Measurements from ENCODE around the gene SLC50A1. TPM values are rescaled to one million over a fixed set of nuclear protein-coding genes. Genes with fewer than 3 reads are reported as not detected.
A peak's percentile ranks its signal among the peaks of the same experiment; 100 is the strongest.

The SLC50A1 gene
- total and polyA plus RNA-seq, 2 of the 8 experiments (the other 6 are each of a cell fraction or from before 2014, with no cell fraction given): 36.5 to 90.8 TPM

DNA sequence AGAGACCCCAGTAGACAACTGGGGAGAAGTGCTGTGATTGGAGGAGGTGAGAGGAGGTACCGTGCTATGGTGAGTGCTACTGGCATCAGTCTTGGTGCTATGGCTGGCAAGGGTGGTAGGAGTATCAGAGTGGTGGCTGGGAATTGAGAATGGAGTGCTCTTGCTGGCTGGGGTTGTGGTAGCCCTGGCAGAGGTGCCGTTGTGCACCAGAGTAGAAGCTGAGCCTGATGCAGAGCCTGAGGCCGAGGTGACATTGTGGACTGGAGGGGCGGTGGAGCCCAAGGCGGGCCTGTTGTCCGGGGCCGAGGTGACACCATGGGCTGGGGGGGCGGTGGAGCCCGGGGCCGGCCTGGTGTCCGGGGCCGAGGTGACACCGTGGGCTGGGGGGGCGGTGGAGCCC, 52.6 kb downstream of the SLC50A1 start:
- peaks cover 0 to 10% (median 2%) of the 10 kb centered on the region in 4 experiments; a peak in 5 of 8 replicates for H3K36me3 ChIP-seq (ENCODE audit: control insufficient read depth in 2 of 4, insufficient read depth in 4 of 4, low read length in 3 of 4)
- no peak overlapping the region for H2AFZ ChIP-seq (ENCODE audit: low read length)
- no peaks in the 10 kb centered on the region for H3K79me2 ChIP-seq (ENCODE audit: control insufficient read depth in 1 of 2, insufficient read depth in 2 of 2, low read length in 2 of 2)
- H4K8ac ChIP-seq (ENCODE audit: extremely low read depth, insufficient read depth, low read length): no peak overlapping the region
- H3K4me3 ChIP-seq (ENCODE audit: extremely low read depth in 1 of 4, insufficient read depth in 2 of 4, low read depth in 3 of 4, low read length in 4 of 4): no peak overlapping the region
- H2BK12ac ChIP-seq (ENCODE audit: low read depth, low read length): 0 out of 2 replicates have a peak overlapping the region, but pooled peaks have one; percentile 9
- FAIRE-seq: no peak
- H2BK120ac ChIP-seq (replicated peaks; ENCODE audit: low read depth, low read length): no peak overlapping the region
- H4K91ac ChIP-seq (replicated peaks; ENCODE audit: insufficient read length, low read length): no peak overlapping the region
- H4K20me1 ChIP-seq (replicated peaks in 1 of 2; ENCODE audit: control insufficient read depth in 1 of 2, insufficient read depth in 2 of 2, low read length in 2 of 2): no peaks in the 10 kb centered on the region
- H3K23ac ChIP-seq (ENCODE audit: insufficient read length): no peak overlapping the region
- CTCF ChIA-PET (ENCODE audit: partially characterized antibody): interaction anchor here (0.8 to 6.1 kb wide), 3 partner anchors 11 to 66 kb away, joined by 3 to 38 read pairs (median 26); no protein-coding TSS in a partner anchor
- no peak overlapping the region for H3K4ac ChIP-seq (replicated peaks; ENCODE audit: insufficient read length, low read depth, low read length)
- no peak overlapping the region for H3K27ac ChIP-seq (ENCODE audit: low read depth, low read length)
- no peak overlapping the region for H2AK5ac ChIP-seq (ENCODE audit: low read depth, low read length)
- H3K18ac ChIP-seq (ENCODE audit: extremely low read depth, low read length): no peak overlapping the region
- H3K4me1 ChIP-seq (replicated peaks in 1 of 4; ENCODE audit: control insufficient read depth in 3 of 4, insufficient read depth in 4 of 4, low read length in 3 of 4): peaks cover 11 to 25% (median 17%) of the 10 kb centered on the region in 4 experiments
- H3K79me1 ChIP-seq (ENCODE audit: low read depth, low read length): no peaks in the 10 kb centered on the region
- no peak overlapping the region for H2BK15ac ChIP-seq (ENCODE audit: low read length)
- H3K14ac ChIP-seq (ENCODE audit: insufficient read length): no peak overlapping the region
- no peak overlapping the region for H3K56ac ChIP-seq (replicated peaks; ENCODE audit: insufficient read length, low read depth, low read length)
- DNase-seq (ENCODE audit: low read depth in 1 of 2, low spot score in 2 of 2): no peak
- H3K9ac ChIP-seq (replicated peaks in 1 of 4; ENCODE audit: extremely low read depth in 1 of 4, low read depth in 3 of 4, low read length in 3 of 4): no peak overlapping the region
- 96% methylated on average over 7 of the region's 14 CpGs; no CpG with 5 or more reads in 1 of the 2 experiments for WGBS, 2 experiments (ENCODE audit: extremely low coverage in 1 of 2, insufficient coverage in 1 of 2, insufficient read length in 1 of 2, insufficient replicate concordance in 2 of 2, low coverage in 1 of 2, low lambda C conversion rate in 2 of 2, missing lambda C conversion rate in 1 of 2)
- no peak overlapping the region for H2BK20ac ChIP-seq (ENCODE audit: low read length)
- no peak overlapping the region for H3K4me2 ChIP-seq (ENCODE audit: insufficient read depth in 1 of 2, low read depth in 2 of 2, low read length in 2 of 2)
- no peak overlapping the region; the same call in 1 of the 2 replicates for H2BK5ac ChIP-seq (ENCODE audit: low read depth, low read length)
- no peaks in the 10 kb centered on the region for H3K9me3 ChIP-seq (ENCODE audit: insufficient read depth in 2 of 2, low read depth in 1 of 2, low read length in 1 of 2)
- no peaks in the 10 kb centered on the region for H3K27me3 ChIP-seq (replicated peaks in 1 of 4; ENCODE audit: control insufficient read depth in 3 of 4, extremely low read depth in 1 of 4, insufficient read depth in 3 of 4, low read length in 3 of 4)
- TF ChIP-seq, protein P1, sequence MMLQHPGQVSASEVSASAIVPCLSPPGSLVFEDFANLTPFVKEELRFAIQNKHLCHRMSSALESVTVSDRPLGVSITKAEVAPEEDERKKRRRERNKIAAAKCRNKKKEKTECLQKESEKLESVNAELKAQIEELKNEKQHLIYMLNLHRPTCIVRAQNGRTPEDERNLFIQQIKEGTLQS (IDR thresholded peaks at IDR 0.05; ENCODE audit: insufficient read depth, low read depth, low read length): no peak
- TF ChIP-seq RBBP5 (IDR thresholded peaks at IDR 0.05; ENCODE audit: borderline replicate concordance, low read depth, low read length) (no peak), BACH1 (IDR thresholded peaks at IDR 0.05; ENCODE audit: low read length) (no peak)
- peaks cover 3% of the 10 kb centered on the region; the same call in 1 of the 2 replicates for H3K23me2 ChIP-seq (ENCODE audit: low read depth, low read length)
- H4K5ac ChIP-seq (ENCODE audit: insufficient read length, low read depth, low read length): no peak overlapping the region
- POLR2A ChIA-PET (ENCODE audit: partially characterized antibody): interaction anchor here (1.0 to 20.5 kb wide), 4 partner anchors 10 to 74 kb away, joined by 3 to 512 read pairs (median 35); partner anchors contain the start of genes KRTCAP2, MTX1, SCAMP3 and THBS3
